MM.1S (cell line): ENCODE data around the gene FOXL2.

ENCODE experiments used
- CTCF ChIP-seq: fragments of 300-600 bp; sonication (generic); IDR thresholded peaks from 2 replicates; pipeline ENCODE4 v1.5.1; 2016; ENCODE audit warnings: antibody characterized with exemption, low read length, mixed read lengths
- EZH2 ChIP-seq: fragments of 300-600 bp; sonication (generic); optimal IDR thresholded peaks from 2 replicates; pipeline ENCODE3; 2017; ENCODE audit warnings: low read depth, mild to moderate bottlenecking, antibody characterized with exemption, low read length, mixed read lengths
- EZH2phosphoT487 ChIP-seq: fragments of 300-600 bp; sonication (generic); IDR thresholded peaks from 2 replicates; pipeline ENCODE4 v1.6.1; 2018; ENCODE audit warnings: antibody characterized with exemption, low read length

- TF ChIP-seq CTCF (no peak), EZH2 (no peak), EZH2phosphoT487 (no peak)
Measured at GRCh38 chr3:138972941-138973340, 26.0 kb upstream of the FOXL2 start.
